NCI-H1417 treated with DMSO at 0.1 percent for 48 hours (cell line): ENCODE results near the gene SUCLG2.
A peak's percentile ranks its signal among the peaks of the same experiment; 100 is the strongest.
"Not testable (repeated sequence)": the region's sequence is repeated elsewhere in the genome, so short reads cannot be mapped to it uniquely, and the experiment has no call there.

Experiments
- DNase-seq: peaks from one replicate; lab custom pipeline; 2025; lab: John Stamatoyannopoulos, UW

SUCLG2 gene

DNA sequence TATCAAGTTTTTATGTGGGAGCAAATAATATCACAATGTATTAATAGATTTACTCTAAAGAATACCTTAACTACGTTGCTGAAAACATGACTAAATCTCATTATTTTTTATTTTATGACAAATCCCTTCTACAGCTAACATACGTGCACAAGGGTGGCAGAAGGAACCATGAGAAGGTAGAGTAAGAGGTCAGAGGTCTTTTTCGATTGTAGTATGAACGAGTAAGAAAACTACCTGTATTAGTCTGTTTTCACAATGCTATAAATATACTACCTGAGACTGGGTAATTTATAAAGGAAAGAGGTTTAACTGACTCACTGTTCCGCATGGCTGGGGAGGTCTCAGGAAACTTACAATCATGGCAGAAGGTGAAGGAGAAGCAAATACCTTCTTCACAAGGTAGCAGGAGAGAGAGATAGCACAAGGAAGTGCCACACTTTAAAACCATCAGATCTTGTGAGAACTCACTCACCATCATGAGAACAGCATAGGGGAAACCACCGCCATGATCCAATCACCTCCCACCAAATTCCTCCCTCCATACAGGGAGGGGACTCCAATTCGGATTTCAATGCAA is 95.3 kb downstream of the SUCLG2 start:
- no peak for DNase-seq

DNA sequence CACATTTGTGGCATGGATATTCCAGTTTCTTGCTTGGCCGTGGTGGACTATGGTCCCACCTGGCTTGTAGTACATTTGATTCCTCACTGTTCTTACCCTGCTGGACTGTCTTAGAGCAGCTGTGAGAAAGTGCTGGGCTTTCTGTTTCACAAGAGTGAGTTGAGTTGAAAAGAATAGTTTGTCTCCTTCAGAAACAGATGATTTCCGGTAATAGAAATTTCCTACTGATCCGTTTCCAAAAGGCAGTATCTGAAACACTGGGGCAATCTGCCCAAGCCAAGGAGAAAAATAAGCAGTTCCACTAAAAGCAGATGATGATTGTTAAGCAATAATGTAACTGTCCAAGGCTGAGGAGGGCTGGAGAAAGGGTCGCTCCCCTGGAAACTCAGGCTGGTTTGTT is 96.0 kb downstream of the SUCLG2 start:
- DNase-seq, result no peak

DNA sequence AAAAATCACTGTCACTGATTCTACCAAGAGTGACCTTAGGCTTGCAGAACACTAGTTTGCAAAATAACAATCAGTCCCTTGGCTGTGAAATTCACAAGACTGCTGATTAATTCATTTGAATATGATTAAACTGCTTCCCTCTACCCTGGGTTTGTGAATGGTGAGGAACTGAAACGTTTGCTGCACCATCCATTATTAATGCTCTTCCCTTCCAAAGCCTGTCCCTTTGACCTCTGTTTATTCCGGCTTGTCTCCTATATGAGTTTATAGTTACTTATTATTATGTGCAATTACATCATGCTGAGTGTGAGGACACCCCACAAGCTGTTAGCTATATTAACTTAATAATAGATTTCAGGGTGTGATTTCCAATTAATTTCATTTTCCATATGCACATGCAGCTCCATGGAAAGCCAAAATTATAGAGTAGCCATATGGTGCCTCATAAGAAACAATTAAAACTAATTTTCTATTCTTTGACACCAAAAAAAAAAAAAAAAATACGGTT is 96.5 kb downstream of the SUCLG2 start:
- peak; percentile 31 for DNase-seq

DNA sequence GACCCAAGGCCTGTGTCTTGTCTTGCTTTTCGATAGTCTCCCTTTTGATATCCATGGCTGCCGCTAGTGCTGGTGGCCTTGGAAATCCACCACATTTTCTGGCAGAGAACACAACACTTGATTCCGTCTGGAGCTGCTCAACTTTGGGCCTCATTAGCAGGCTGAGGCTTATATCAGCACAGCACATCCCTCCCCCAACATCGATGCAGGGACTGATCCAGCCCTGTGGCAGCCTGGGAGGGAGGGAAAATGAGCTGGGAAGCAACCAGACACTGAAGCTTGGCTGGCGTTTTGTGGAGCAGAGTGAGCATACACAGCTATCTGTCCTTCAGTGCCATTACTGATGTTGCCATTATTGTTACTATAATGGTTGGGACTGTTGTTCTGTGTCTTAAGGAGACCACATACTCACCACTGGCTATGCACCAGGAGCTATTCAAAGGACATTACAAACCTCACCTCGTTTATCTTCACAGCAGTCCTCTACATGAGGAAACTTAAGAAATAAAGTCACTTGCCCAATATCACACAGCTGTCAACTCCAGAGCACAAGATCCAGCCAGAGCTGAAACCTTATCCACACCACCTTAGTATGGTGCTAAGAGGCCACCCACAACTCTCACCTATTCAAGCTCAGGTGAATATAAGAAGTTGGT is 102.9 kb downstream of the SUCLG2 start:
- no peak for DNase-seq

DNA sequence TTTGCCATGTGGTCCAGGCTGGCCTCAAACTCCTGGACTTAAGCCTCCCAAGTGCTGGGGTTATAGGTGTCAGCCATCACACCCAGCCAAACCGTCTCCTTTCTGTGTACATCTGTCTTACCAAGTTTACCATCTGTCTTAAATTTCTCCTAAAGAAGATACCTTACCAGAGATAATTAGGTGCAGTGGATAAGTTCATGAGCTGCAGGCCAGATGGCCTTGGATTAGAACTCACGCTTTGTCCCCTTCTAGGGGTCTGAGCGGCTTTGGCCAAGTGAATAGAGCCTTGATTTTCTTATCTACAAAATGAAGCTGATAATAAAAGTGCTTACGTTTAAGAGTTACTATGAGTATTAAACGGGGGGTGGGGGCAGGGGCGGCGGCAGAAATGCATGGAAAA is 103.9 kb downstream of the SUCLG2 start:
- DNase-seq, result no peak

DNA sequence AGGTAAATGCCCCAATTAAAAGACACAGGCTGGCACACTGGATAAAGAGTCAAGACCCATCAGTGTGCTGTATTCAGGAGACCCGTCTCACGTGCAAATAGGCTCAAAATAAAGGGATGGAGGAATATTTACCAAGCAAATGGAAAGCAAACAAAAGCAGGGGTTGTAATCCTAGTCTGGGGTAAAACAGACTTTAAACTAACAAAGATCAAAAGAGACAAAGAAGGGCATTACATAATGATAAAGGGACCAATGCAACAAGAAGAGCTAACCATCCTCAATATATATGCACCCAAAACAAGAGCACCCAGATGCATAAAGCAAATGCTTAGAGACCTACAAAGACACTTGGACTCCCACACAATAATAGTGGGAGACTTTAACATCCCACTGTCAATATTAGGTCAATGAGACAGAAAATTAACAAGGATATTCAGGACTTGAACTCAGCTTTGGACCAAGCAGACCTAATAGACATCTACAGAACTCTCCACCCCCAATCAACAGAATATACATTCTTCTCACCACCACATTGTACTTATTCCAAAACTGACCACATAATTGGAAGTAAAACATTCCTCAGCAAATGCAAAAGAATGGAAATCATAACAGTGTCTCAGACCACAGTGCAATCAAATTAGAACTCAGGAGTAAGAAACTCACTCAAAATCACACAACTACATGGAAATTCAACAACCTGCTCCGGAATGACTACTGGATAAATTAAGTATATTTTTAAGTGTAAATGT is 111.7 kb downstream of the SUCLG2 start:
- not testable (repeated sequence) for DNase-seq

DNA sequence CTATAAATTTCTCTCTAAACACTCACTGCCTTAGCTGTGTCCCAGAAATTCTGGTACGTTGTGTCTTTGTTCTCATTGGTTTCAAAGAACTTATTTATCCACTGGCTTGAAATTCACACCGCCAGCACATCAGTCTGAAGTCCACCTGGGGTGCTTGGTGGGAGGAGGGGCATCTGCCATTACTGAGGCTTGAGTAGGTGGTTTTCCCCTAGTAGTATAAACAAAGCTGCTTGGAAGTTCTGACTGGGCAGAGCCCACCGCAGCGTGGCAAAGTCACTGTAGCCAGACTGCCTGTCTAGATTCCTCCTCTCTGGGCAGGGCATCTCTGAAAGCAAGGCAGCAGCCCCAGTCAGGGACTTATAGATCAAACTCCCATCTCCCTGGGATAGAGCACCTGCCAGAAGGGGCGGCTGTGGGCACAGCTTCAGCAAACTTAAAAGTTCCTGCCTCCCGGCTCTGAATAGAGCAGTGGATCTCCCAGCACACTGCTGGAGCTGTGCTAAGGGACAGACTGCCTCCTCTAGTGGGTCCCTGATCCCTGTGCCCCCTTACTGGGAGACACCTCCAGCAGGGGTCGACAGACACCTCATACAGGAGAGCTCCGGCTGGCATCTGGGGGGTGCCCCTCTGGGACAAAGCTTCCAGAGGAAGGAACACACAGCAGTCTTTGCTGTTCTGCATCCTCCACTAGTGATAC is 114.1 kb downstream of the SUCLG2 start:
- DNase-seq, result no peak

DNA sequence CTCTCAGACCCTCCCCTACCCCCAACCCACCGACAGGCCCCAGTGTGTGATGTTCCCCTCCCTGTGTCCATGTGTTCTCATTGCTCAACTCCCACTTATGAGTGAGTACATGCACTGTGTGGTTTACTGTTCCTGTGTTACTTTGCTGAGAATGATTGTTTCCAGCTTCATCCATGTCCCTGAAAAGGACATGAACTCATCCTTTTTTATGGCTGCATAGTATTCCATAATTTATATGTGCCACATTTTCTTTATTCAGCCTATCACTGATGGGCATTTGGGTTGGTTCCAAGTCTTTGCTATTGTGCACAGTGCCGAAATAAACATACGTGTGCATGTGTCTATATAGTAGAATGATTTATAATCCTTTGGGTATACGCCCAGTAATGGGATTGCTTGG is 117.2 kb downstream of the SUCLG2 start:
- not testable (repeated sequence) for DNase-seq

DNA sequence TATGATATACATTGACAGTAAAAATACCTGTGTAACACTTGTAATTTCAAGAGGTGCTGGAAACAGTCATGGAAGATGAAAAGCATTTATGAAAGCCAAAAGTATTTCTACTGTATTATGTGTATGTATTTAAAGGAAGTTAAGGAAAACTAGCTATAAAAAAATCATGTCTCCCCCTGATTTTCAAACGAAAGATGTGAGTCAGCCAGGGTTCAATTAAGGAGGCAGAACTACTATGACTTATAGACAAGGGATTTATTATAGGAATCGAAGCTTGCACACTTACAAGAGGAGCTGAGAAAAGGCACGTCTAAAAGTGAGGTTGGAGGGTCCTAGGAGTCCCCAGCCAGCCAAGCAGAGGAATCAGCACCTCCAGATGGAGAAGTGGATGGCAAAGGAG is 119.4 kb downstream of the SUCLG2 start:
- no peak for DNase-seq

DNA sequence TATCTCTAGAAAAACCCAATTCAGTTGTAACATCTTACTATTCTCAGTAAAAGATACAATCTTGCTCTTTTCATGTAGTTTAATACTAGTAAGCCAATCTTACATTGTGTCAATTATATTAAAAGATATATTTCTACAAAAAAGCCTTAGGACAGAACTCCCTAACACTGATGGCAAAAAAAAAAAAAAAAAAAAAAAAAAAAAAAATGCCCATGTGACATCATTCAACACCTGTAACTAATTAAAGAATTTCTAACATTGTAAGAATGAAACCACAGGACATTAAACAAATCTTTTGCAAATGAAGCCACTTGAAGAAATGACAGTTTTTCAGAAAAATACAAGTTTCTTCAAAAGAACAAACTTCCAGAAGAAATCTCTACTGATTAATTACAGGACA is 119.8 kb downstream of the SUCLG2 start:
- DNase-seq, result no peak

DNA sequence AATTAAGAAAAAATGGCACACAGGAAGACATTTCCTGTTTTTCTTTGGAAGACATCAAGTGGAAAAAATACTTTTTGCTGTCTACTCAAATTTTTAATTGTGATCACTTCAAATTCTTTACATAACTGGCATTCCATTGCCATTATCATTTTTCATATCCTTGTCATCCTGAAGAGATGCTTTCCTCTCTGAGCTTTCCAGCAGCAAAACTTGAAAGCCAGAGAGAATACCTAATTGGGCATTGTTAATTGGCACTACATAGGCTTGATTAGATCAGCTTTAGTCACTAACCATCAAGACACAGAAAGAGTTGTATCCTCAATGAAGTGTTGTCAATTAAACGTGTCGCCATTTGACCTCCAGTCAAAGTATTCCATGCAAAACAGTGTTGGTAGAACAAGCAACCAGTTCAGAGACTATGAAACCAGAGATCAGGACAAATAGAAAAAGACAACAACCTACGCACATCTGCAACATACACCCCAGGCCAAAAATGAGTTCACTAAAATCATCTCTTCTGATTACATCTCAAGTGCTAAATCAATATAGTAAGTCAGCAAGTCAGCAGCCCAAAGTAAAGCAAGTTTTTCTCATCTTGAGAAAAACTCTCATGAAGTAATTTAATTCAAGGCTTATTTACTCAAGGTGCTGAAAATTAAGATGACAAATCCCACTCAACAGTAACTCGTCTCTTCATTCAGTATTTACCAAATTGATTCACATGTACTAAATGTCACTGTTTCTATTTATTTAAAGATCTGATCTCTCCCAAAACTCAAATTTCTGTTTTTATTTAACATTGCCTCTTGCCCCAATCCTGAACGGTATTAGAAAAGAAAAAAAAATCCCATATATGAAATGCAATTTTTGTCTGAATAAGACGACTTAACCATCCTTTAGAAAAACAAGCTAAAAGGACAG is 123.0 kb downstream of the SUCLG2 start:
- no peak for DNase-seq

DNA sequence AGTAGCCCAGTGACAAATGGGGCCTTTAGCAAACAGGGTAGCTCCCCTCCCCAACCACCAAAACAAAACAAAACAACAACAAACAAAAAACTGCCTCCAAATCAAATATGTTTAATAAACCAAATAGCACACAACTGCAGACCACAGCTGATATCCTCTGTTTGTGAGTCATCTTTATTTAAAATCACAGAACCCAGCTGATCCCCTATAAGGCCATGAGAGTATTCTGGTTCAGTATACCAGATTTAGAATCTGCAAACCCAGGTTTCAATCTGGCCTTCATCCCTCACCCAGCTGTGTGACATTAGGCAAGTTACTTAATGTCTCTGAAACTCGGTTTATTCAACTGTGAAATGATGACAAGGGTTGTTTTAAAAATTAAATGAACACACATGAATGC is 124.5 kb downstream of the SUCLG2 start:
- no peak for DNase-seq

DNA sequence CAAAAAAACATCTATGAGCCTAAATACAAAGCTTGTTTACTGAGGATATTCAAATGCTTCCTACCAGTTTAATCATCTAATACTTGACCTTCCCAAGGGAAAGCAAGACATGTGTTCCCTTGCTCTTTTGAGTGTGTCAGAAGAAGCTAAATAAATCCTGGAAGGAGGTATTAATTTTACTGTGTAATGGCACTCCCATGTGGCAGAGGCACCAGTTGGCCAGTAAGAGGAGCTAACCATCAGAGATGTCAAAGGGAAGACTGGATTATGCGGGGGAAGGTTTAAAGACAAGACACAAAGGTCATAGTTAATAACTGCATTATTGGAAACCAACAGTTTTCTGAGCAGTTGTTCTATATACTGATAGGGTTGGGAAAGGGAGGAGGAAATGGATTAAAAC is 125.1 kb downstream of the SUCLG2 start:
- no peak for DNase-seq

DNA sequence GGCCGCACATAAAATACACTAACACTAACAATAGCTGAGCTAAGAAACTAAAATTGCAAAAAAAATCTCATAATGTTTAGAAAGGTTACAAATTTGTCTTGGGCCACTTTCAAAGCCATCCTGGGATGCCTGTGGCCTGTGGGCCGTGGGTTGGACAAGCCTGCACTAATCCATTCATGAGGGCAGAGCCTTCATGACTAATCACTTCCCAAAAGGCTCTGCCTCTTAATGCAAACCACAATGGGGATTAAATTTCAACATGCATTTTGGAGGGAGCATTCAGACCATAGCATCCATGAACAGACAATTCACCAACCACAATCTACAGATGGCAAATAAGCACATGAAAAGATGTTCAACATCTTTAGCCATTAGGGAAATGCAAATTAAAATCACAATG is 128.2 kb downstream of the SUCLG2 start:
- no peak for DNase-seq

DNA sequence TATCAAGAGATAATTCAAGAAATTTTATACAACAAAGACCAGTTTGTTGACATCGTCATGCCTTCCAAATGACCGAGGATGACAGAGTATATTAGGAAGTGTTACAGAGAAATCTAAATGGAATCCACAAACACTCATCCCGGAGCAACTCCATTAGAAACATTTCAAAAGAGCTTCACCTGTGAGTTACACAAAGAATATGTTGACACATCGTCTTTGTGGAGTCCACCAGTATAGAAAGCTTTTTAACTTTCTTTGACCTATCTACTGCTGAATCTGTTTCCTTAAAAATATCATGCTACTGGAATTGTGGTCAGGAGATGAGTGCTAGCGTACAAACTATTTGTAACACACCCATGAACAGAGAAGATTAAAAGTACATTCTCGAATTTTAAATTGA is 130.4 kb downstream of the SUCLG2 start:
- no peak for DNase-seq

DNA sequence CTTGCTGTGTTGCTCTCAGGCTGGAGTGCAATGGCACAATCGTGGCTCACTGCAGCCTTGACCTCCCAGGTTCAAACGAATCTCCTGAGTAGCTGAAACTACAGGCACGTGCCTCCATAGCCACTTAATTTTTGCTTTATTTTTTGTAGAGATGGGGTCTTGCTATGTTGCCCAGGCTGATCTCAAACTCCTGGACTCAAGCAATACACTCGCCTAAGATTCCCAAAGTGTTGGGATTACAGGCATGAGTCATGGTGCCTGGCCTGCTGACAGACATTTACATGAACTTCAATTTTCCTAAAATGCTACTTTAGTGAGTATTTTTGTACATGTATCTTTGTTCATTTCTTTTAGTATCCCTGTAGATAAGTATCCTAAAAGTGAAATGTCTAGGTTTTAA is 132.3 kb downstream of the SUCLG2 start:
- no peak for DNase-seq

DNA sequence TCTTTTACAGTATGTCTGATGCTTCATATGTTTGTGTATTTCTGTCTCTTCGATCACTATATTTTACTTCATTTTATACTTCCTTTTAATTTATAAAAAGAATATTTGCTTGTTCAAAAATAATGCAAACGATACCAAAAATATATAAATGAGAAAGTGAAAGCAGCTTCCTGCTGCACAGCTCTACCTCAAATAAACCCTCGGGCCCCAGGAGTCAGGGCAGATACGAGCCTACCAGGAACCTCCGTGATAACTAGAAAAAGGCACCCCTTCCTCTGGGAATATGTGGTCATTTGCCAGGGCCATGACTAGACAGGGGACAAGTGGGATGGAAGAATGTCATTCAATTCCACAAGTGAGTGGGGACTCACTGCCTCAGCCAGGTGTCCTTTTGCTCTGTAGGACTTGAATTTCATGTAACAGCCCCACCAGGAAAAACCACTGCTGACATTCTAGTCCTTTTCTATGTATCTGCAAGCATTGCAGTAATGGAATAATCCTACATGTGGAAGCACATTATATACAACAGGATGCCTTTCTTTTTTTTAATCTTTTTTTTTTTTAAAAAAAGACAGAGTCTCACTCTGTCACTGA is 133.3 kb downstream of the SUCLG2 start:
- no peak for DNase-seq

DNA sequence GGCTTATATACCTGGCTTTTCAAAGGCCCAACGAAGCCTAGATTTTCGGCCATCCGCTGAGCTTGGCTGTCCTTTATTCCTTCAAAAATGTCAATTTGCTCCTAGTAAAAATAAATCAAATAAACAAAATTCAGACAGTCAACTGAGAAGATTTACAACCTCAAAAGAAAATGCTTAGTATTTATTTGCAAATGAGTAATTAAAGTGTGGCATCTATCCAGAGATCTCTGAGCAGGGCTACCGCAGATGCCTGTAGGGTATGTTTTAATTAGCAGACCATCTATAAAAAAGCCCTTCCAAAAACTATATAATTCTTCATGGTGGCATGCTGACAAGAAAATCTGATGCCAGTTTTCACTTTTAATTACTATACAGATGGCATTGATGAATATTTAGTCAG is 136.2 kb downstream of the SUCLG2 start:
- DNase-seq, result peak; percentile 14

DNA sequence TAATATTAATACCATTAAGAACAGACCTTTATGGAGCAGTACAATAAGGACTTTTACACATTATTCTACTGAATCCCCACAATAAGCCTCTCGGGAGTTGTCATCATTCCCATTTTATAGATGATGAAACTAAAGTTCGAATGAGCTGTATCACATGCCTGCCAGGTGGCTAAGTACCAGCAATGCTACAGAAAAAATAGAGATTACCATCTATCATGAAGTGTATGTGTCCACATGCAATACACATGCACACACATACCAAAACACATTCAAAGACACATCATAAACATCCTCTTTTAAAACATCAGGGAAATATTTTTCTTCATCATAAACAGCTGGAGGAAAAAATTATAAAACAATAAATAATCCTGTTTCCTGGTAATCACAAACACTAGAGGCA is 136.6 kb downstream of the SUCLG2 start:
- no peak for DNase-seq

DNA sequence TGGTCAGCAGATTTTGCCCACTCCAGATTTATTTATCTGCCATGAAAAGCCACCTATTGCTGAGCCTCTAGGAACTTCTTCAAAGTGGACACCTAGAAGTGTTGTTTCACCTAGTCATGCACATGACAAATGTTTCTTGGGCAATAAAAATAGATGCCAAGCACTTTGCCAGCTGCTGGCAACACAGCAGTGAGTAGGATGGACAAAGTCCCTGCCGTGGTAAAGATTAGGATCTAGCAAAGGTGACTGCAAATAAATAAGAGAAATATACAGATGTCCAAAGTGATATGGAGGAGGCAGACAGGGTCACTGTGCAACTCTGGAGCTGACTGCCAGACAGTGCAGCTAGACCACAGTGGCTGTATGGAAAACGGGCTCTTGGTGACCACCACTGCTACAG is 137.9 kb downstream of the SUCLG2 start:
- DNase-seq, result no peak

DNA sequence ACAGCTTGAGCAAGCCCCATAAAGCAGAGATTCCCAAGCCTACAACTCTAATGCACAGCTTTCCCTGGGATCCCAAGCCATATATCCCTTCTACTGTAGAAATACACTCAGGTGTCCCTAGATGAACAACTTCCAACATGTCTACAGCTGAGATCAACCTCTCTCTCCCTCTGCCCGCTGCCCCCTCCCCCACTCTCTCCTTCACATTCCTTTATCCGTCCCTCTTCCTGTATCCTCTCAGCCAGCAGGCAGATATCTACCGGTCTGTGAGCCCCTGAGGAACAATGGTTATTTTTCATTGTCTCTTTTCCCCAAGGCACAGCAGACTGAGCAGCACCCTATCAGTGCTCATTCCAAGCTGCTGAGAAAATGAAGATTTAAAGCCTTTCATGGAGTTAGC is 138.6 kb downstream of the SUCLG2 start:
- DNase-seq, result no peak
